Suppressor macrophage treated with lipopolysaccharide for 4 hours (primary cell): ENCODE results near the gene GPR137C.

Experiments
- DNase-seq: peaks from one replicate; pipeline ENCODE4 v3.0.0-alpha.2; 2020

The GPR137C gene

DNA sequence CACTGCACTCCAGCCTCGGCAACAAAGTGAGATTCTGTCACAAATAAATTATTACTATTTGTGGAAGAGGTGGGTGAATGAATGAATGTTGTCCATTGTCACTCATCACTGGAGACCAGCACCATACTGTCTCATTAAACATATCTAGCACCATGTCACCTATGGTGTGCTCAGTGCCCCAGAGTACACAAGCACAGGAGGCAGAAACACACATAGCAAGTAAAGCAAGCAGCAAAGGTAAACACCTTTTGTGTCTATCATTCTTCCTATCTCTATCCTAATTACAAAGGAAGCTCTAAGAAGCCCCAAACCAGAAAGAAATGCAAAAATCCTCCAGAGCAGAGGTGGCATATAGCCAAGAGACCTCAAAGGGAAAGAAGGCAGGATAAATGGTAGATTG lies 133.5 kb downstream of the GPR137C start:
- DNase-seq: no peak
